A549 (cell line): Measurements from ENCODE around the gene TLK1.

ENCODE experiments used
- CEBPB ChIP-seq, 2 experiments: fragments of >200 bp in 1 of 2; sonication (Bioruptor Twin) in 1 of 2; formaldehyde crosslinking in 1 of 2; IDR thresholded peaks; 2 replicates each; pipeline ENCODE4 v1.6.1; 2012 to 2016
- CHD4 ChIP-seq: fragments of 200-600 bp; sonication (generic); IDR thresholded peaks from 2 replicates; pipeline ENCODE4 v1.6.1; 2016; ENCODE audit warnings: antibody characterized with exemption, mild to moderate bottlenecking, borderline replicate concordance
- HDAC2 ChIP-seq: fragments of 200-600 bp; sonication (generic); IDR thresholded peaks from 2 replicates; pipeline ENCODE4 v1.6.1; 2016
- MYC ChIP-seq: IDR thresholded peaks from 2 replicates; pipeline ENCODE4 v1.6.1; 2012; ENCODE audit warnings: mild to moderate bottlenecking, inconsistent platforms, low read length, improper control_type of control experiment, borderline replicate concordance
- NFE2L2 ChIP-seq: fragments of 150-350 bp; conservative IDR thresholded peaks from 2 replicates; pipeline ENCODE4 v1.6.1; 2014; ENCODE audit warnings: low read length
- POLR2A ChIP-seq: IDR thresholded peaks from 2 replicates; pipeline ENCODE4 v1.6.1; 2012; ENCODE audit warnings: mild to moderate bottlenecking, low read length
- RCOR1 ChIP-seq: fragments of 150-350 bp; IDR thresholded peaks from 2 replicates; pipeline ENCODE4 v1.6.1; 2014; ENCODE audit warnings: antibody characterized with exemption, low read length, low read depth
- RFX5 ChIP-seq: fragments of 450-650 bp; IDR thresholded peaks from 2 replicates; pipeline ENCODE4 v1.7.1; 2014; ENCODE audit warnings: antibody characterized with exemption, mild to moderate bottlenecking, moderate library complexity
- TP53 ChIP-seq: fragments of 250-450 bp; sonication (Bioruptor Pico); IDR thresholded peaks from 2 replicates; pipeline ENCODE4 v1.5.0; 2021; ENCODE audit warnings: mild to moderate bottlenecking, moderate library complexity
- ZSCAN20 ChIP-seq: fragments of 250-450 bp; sonication (Bioruptor Pico); IDR thresholded peaks from 2 replicates; pipeline ENCODE4 v1.8.0; 2022; ENCODE audit warnings: mild to moderate bottlenecking, moderate library complexity
- TF ChIP-seq, protein P1 (sequence below): fragments of 250-450 bp; sonication (Bioruptor Pico); IDR thresholded peaks from 2 replicates; pipeline ENCODE4 v1.5.0; 2021; ENCODE audit warnings: mild to moderate bottlenecking, moderate library complexity, borderline replicate concordance
- TF ChIP-seq, protein P2 (sequence below): fragments of >200 bp; sonication (Bioruptor Twin); formaldehyde crosslinking; IDR thresholded peaks from 3 replicates; pipeline ENCODE4 v1.5.1; 2016
- TF ChIP-seq, protein P3 (sequence below): fragments of 200-600 bp; sonication (generic); IDR thresholded peaks from 2 replicates; pipeline ENCODE4 v1.6.1; 2016; ENCODE audit warnings: antibody characterized with exemption, mild to moderate bottlenecking, moderate library complexity
- TF ChIP-seq, protein P4 (sequence below): IDR thresholded peaks from 2 replicates; pipeline ENCODE4 v1.6.1; 2012

DNA sequence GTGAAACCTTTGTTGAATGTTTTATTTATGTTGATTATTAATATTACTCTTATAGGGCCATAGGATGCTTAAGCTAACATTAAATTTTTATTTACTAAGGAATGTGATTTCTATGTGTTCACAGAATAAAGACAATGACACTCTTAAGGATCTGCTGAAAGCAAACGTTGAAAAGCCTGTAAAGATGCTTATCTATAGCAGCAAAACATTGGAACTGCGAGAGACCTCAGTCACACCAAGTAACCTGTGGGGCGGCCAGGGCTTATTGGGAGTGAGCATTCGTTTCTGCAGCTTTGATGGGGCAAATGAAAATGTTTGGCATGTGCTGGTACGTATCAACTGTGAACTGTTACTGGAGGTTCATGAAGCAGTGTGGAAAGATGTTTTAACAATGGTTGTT lies 211.3 kb downstream of the TLK1 start:
- TF ChIP-seq, protein P1, sequence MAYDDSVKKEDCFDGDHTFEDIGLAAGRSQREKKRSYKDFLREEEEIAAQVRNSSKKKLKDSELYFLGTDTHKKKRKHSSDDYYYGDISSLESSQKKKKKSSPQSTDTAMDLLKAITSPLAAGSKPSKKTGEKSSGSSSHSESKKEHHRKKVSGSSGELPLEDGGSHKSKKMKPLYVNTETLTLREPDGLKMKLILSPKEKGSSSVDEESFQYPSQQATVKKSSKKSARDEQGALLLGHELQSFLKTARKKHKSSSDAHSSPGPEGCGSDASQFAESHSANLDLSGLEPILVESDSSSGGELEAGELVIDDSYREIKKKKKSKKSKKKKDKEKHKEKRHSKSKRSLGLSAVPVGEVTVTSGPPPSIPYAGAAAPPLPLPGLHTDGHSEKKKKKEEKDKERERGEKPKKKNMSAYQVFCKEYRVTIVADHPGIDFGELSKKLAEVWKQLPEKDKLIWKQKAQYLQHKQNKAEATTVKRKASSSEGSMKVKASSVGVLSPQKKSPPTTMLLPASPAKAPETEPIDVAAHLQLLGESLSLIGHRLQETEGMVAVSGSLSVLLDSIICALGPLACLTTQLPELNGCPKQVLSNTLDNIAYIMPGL (CRISPR knock-in tag) = no peak
- TF ChIP-seq POLR2A (no peak), HDAC2 (no peak), ZSCAN20 (no peak), RFX5 (no peak), MYC (no peak), RCOR1 (no peak), CEBPB (IDR thresholded peaks at IDR 0.05) (no peak), CHD4 (no peak), NFE2L2 (no peak), TP53 (CRISPR knock-in tag) (no peak)
- TF ChIP-seq, protein P2, sequence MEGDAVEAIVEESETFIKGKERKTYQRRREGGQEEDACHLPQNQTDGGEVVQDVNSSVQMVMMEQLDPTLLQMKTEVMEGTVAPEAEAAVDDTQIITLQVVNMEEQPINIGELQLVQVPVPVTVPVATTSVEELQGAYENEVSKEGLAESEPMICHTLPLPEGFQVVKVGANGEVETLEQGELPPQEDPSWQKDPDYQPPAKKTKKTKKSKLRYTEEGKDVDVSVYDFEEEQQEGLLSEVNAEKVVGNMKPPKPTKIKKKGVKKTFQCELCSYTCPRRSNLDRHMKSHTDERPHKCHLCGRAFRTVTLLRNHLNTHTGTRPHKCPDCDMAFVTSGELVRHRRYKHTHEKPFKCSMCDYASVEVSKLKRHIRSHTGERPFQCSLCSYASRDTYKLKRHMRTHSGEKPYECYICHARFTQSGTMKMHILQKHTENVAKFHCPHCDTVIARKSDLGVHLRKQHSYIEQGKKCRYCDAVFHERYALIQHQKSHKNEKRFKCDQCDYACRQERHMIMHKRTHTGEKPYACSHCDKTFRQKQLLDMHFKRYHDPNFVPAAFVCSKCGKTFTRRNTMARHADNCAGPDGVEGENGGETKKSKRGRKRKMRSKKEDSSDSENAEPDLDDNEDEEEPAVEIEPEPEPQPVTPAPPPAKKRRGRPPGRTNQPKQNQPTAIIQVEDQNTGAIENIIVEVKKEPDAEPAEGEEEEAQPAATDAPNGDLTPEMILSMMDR = no peak
- TF ChIP-seq, protein P3, sequence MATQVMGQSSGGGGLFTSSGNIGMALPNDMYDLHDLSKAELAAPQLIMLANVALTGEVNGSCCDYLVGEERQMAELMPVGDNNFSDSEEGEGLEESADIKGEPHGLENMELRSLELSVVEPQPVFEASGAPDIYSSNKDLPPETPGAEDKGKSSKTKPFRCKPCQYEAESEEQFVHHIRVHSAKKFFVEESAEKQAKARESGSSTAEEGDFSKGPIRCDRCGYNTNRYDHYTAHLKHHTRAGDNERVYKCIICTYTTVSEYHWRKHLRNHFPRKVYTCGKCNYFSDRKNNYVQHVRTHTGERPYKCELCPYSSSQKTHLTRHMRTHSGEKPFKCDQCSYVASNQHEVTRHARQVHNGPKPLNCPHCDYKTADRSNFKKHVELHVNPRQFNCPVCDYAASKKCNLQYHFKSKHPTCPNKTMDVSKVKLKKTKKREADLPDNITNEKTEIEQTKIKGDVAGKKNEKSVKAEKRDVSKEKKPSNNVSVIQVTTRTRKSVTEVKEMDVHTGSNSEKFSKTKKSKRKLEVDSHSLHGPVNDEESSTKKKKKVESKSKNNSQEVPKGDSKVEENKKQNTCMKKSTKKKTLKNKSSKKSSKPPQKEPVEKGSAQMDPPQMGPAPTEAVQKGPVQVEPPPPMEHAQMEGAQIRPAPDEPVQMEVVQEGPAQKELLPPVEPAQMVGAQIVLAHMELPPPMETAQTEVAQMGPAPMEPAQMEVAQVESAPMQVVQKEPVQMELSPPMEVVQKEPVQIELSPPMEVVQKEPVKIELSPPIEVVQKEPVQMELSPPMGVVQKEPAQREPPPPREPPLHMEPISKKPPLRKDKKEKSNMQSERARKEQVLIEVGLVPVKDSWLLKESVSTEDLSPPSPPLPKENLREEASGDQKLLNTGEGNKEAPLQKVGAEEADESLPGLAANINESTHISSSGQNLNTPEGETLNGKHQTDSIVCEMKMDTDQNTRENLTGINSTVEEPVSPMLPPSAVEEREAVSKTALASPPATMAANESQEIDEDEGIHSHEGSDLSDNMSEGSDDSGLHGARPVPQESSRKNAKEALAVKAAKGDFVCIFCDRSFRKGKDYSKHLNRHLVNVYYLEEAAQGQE = no peak
- TF ChIP-seq, protein P4, sequence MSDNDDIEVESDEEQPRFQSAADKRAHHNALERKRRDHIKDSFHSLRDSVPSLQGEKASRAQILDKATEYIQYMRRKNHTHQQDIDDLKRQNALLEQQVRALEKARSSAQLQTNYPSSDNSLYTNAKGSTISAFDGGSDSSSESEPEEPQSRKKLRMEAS = no peak
